Keratinocyte (primary cell): ENCODE results near the gene CARMIL1.

Source experiments
- CTCF ChIP-seq, 3 experiments: IDR thresholded peaks in 1 of 3; conservative IDR thresholded peaks in 1 of 3; optimal IDR thresholded peaks in 1 of 3; 2 replicates in 2 of 3; 3 replicates in 1 of 3; pipeline versions ENCODE3 to v1.5.1; 2011; ENCODE audit warnings: low read length in 3 of 3, mild to moderate bottlenecking in 3 of 3, moderate library complexity in 2 of 3, control low read depth in 1 of 3, inconsistent platforms in 1 of 3; ENCODE audit not compliant: insufficient read depth in 2 of 3; ENCODE audit errors: extremely low read depth in 1 of 3
- EZH2 ChIP-seq: IDR thresholded peaks from one replicate; pipeline ENCODE4 v1.6.1; 2012; ENCODE audit warnings: inconsistent platforms, mild to moderate bottlenecking, low read length, moderate library complexity

GRCh38 chr6:25601800-25602673, 322.9 kb downstream of the CARMIL1 start:
- TF ChIP-seq CTCF (optimal IDR thresholded peaks at IDR 0.05 in 1 of 3, IDR thresholded peaks at IDR 0.05 in 1 of 3, conservative IDR thresholded peaks at IDR 0.05 in 1 of 3; ENCODE audit: extremely low read depth in 1 of 3, insufficient read depth in 2 of 3, low read length in 3 of 3) (peak in 2 of 3 experiments; percentile 22 to 24), EZH2 (no peak)
